PFSK-1 (cell line): Measurements from ENCODE around the gene VGLL1.

ENCODE experiments used
- FOXP2 ChIP-seq: optimal IDR thresholded peaks from 2 replicates; pipeline ENCODE3; 2011; ENCODE audit warnings: borderline replicate concordance, control low read depth, inconsistent platforms; ENCODE audit not compliant: insufficient read depth; ENCODE audit errors: extremely low read length, extremely low read depth
- POLR2AphosphoS5 ChIP-seq: IDR thresholded peaks from 2 replicates; pipeline ENCODE4 v1.6.1; 2012; ENCODE audit warnings: low read depth, mild to moderate bottlenecking, control low read depth, low read length, moderate library complexity
- SIN3A ChIP-seq: IDR thresholded peaks from 2 replicates; pipeline ENCODE4 v1.6.1; 2012; ENCODE audit warnings: mild to moderate bottlenecking, low read length, moderate library complexity, borderline replicate concordance; ENCODE audit not compliant: insufficient read depth
- TAF1 ChIP-seq: IDR thresholded peaks from 2 replicates; pipeline ENCODE4 v1.6.1; 2012; ENCODE audit warnings: low read length, control low read depth, borderline replicate concordance; ENCODE audit not compliant: insufficient read depth
- TF ChIP-seq, protein P1 (sequence below), 2 experiments: IDR thresholded peaks; 2 replicates each; pipeline versions ENCODE4 v1.6.1 to v1.8.0; 2011 to 2012; ENCODE audit warnings: low read depth in 2 of 2, low read length in 2 of 2, control low read depth in 1 of 2, inconsistent platforms in 1 of 2, mild to moderate bottlenecking in 1 of 2, moderate library complexity in 1 of 2; ENCODE audit not compliant: insufficient read depth in 1 of 2

DNA sequence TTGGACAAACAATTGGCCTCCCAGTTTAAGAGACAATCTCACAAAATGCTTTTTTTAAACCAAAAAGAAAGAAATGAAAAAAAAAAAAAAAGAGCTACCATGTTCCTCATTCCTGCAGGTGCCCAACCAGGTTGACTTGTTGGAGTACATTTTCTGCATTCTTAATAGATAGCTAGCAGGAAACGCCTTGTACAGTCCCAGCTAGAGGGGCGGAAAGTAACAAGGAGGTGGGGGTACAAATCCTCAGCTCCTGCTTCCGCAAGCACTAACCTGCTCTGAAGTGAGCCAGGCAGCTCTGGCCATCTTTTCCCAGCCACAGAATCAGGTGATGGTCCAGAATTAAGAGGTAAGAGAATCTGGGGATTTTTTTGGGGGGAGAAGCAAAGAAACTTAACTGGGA, at the start of gene VGLL1:
- TF ChIP-seq, protein P1, sequence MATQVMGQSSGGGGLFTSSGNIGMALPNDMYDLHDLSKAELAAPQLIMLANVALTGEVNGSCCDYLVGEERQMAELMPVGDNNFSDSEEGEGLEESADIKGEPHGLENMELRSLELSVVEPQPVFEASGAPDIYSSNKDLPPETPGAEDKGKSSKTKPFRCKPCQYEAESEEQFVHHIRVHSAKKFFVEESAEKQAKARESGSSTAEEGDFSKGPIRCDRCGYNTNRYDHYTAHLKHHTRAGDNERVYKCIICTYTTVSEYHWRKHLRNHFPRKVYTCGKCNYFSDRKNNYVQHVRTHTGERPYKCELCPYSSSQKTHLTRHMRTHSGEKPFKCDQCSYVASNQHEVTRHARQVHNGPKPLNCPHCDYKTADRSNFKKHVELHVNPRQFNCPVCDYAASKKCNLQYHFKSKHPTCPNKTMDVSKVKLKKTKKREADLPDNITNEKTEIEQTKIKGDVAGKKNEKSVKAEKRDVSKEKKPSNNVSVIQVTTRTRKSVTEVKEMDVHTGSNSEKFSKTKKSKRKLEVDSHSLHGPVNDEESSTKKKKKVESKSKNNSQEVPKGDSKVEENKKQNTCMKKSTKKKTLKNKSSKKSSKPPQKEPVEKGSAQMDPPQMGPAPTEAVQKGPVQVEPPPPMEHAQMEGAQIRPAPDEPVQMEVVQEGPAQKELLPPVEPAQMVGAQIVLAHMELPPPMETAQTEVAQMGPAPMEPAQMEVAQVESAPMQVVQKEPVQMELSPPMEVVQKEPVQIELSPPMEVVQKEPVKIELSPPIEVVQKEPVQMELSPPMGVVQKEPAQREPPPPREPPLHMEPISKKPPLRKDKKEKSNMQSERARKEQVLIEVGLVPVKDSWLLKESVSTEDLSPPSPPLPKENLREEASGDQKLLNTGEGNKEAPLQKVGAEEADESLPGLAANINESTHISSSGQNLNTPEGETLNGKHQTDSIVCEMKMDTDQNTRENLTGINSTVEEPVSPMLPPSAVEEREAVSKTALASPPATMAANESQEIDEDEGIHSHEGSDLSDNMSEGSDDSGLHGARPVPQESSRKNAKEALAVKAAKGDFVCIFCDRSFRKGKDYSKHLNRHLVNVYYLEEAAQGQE (IDR thresholded peaks at IDR 0.05; ENCODE audit: insufficient read depth in 1 of 2, low read depth in 2 of 2, low read length in 2 of 2): no peak
- TF ChIP-seq POLR2AphosphoS5 (no peak), TAF1 (no peak), SIN3A (no peak), FOXP2 (no peak)
